COR-L47 (cell line): ENCODE results near the gene RAP1GAP.
A peak's percentile ranks its signal among the peaks of the same experiment; 100 is the strongest.

Experiments used
- DNase-seq: peaks from one replicate; lab custom pipeline; 2025; lab: John Stamatoyannopoulos, UW

The RAP1GAP gene

DNA sequence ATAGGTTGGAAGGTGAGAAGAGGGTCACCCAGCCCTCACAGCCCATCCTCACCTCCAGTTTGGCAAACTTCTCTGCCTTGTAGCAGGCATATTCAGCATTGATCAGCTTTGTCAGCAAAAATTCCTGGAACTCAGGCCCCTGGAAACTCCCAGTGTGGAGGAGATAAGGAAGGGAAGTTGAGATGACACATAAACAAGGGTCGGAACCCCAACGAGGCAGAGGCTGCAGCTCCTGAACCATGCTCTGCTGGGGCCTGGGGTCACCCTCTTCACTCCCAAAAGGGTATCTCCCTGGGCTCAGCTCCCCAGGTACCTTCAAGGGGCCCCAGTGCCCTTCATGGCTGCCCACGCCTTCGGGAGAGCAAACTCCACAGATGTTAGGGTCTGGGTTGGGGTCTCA lies 60.4 kb downstream of the RAP1GAP start:
- no peak for DNase-seq

DNA sequence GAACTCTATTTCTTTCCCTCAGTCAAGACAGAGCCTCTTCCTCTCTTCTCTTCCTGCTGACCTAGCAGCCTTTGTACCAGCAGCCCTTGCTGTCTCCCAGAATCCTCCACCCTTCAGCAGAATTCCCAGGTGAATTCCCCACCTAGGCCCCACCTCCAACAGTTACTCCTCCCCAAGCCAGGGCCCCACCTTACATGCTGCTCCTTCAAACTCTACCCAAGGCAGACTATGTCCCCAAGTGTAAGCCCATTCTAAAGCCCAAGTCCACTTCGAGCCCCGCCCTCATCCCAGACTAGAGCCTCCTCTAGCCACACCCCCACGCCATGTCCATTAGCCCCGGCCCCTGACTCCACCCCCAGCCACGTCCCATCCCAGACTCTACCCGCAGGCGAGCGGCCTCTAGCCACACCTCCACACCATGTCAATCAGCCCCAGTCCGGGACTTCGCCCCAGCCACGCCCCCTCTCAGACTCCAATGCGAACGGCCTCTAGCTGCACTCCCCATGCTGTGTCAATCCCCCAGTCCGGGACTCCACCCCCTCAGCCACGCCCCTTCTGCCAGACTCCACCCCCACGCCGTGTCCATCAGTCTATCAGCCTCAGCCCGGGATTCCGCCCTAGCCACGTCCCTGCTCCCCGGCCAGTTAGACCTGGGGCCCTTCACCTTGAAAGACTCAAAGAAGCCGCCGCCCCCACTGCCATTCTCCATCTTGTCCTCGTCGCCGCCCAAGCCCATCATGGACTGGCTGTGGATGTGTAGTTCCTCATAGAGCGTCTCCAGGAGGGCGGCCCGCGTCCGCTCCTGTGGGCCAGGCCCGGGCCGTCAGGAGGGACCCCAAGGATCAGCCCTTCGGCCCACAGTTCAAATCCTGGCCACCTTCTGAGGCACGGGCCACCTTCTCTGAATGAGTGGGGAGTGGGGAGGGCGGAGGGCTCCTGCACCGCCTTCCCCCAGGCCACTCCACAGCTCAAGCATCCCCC lies 61.3 kb downstream of the RAP1GAP start:
- no peak for DNase-seq

DNA sequence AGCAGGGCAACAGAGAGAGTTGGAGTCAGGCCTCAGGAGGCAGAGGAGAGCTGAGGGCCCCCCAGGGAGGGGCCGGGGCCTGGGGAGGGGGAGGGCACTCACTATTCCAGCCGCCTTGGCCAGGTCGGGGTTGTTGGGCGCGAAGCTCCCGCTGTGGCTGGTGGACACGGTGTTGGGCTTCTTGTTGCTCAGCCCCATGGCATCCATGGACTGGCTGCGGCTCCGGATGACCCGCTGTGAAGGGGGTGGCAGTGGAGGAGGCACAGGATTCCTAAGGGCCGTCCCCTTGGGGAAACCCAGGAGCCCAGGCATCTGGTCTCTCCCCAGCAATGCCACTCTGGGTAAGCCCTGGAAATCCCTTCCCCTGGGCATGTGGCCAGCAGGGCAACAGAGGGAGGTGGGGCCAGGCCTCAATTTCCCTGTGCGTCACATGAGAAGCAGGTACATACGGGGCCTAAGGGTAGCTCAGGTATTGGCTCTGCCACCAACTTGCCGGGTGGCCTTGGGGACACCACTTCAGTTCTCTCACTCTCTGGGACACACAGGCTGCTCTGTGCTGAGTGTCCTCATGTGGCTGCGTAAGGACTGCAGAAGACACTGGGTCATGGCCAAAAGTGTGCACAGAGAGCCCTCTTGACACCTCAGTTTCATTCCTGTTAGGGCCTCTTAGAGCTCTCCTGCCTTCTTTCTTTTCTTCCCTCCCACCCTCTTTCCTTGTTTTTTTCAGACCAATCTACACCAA lies 63.0 kb downstream of the RAP1GAP start:
- DNase-seq, result no peak

DNA sequence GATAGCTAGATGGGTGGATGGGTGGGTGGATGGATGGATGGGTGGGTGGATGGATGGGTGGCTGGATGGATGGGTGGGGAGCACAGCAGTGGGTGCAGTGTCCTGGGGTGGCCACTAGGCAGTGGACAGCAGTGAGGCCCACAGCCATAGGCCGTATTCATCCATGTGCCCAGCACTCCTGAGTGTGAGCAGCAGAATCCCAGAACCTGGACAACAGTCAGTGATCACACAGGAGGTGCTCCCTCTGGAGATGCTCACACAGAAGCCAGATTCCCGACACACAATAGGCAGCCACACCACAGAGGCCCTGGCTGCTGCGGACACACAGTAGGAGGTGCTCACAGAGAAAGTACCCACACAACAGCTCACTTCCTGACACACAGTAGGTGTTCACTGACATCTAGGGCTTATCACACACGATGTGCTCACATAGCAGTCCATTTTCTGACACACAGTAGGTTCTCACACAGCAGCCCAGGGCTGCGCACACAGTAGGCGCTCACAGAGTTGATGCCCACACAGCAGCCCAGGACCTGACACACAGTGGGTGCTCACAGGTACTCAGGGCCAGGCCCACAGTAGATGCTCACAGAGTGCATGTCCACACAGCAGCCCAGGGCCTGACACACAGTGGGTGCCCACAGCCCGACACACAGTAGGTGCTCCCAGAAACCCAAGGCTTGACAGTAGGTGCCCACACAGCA lies 64.0 kb downstream of the RAP1GAP start:
- no peak for DNase-seq

DNA sequence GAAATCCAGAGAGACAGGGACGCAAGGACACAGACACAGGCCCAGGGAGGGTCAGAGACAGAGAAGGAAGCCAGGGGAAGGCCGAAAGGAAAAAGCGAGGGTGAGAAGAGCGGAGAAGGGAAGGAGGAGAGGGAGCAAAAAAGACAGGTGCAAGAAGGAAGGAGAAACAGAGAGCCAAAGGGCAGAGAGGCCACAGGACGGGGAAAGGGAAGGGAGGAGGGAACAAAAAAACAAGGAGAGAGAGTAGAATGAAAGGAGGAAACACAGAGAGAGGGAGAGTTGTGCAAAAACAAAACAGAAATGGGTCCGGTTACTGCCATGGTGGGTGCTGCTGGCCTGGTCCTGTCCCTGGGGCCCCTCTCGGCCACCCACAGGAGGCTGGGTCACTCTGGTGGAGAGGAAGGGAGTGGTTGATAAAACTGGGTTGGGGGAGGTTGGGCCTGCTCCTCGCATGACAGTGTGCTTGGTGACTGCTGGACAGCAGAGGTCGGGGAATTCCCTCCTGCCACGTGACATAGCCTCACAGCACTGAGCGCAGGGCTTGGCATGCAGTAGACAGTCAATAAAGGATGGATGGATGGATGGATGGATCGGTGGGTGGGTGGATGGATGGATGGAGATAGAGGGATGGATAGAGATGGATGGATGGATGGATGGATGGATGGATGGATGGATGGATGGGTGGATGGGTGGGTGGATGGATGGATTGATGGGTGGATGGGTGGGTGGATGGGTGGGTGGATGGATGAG lies 64.8 kb downstream of the RAP1GAP start:
- no peak for DNase-seq

DNA sequence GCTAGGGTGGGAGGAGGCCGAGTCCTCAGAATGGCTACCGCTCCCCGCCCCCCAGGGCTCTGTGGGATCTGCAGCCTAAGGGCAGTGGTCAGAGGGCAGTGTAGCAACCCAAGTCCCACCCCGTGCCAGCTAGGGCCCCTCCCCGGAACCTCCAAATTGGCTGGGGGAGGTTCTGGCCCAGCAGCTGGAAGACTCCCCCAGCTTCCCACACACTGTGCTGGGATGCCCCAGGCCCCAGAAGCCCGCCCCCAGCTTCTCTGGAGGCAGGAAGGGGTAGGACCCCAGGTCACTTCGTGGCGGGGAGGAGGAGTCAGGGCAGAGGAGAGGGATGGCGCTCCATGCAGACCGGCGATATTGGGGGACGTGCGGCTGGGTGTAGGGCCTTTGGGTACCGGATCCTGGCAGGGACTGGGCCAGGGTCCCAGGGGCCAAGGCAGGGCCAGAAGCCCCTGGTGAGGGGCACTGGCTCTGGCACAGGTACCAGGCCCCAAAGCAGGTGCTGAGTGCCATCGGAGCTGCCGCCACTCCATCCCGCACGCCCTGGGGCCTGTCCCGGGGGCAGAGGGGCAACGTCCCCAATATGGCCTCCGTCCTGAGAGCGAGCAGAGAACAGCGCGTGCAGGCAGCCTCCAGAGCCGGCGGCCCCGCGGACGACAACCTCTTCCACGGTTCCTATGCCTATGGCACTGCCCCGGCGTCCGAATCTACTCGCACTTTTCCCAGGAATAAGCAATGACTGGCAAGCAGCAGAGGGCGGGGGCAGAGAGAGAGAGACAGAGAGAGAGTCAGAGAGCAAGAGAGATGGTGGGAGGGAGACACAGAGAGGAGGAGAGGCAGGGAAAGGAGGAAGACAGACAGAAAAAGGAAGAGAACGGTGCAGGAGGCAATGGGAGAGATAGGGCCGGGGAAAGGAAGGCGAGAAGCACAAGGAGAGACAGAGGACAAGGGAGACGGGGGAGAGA lies 65.7 kb downstream of the RAP1GAP start:
- no peak for DNase-seq

DNA sequence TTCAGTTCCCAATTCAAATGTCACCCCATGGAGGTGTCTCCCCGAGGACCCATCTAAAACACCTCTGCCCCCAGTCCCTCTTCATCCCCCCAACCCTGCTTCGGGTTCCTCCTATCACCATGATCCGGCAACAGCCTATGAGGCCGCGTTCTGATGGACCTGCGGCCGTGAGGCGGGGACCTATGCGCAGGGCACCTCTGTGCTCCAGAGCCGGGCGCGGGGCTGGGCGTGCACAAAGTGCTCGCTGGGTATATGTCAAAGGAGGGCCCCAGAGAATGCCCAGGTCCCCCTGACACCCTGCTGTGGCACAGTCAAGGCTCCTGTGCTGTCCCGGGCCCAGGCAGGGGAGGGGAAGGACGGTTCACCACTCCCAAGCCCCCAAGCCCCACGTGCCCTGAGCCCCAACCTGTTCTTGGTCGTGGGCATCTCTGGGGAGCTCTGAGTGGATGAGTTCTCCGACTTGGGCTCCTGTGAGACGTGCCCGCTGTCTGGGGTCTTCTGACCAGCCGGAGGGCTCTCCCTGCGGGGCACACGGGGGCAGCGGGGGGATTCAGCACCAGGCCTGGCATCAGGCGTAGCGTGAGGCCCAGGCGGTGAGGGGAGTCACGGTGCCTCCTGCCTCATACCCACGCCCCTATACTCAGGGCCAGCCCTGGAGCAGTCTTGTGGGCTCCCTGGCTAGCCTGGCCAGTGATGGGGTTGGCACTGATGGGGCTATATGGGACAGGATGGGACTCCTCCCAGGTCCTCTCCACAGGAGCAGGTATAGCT lies 67.7 kb downstream of the RAP1GAP start:
- DNase-seq, result no peak

DNA sequence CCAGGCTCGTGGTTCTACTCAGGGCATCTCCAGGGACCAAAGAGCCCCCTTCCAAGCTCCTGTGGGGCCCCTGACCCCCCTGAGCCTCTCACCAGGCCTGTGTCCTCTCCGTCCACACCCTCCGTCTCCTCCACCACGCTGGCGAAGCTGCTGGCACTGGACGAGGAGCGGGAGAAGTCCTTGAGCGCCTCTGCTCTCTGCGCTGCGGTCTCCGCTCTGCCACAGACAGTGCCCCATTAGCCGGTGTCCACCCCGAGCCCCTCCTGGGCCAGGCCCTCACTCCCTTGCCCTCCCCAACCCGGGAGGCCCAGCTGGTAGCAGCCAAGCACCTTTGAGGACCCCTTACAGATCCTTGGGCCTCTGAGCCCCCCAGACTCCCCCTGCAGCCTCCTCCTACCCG lies 69.8 kb downstream of the RAP1GAP start:
- no peak for DNase-seq

DNA sequence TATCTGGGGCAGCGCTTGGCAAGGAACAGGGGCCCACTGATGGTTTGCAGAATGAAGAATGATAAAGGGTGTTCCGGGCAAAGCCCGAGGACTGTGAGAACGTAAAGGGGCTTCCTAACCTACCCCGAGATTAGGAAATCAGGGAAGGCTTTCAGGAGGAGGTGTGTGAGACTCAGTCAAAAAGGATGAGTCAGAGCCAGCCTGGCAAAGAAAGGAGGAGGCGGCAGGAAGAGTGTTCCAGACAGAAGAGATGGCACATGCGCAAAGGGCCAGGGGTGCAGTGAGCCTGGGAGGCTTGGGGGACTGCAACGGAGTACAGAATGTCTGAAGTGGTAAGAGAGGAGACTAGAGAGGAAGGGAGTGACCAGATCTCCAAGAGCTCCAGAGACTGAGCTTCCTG lies 70.3 kb downstream of the RAP1GAP start:
- no peak for DNase-seq

DNA sequence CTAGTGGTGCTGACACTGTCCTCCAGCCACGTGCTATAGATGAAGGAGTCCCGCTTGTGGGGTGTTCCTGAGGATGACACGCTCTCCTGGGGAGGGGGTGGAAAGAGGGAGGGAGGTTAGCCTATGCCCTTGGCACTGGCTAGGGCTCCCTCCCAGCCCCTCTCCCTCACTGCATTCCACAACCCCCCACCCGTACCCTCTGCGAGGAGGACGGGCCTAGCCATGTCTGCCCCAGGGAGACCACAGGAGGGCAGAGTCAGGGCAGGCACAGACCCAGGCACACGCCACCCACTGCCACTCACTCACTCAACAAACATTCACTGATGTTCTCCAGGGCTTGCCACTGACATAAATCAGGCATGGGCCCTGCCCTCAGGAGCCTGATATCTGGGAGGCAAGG lies 70.7 kb downstream of the RAP1GAP start:
- DNase-seq, result no peak

DNA sequence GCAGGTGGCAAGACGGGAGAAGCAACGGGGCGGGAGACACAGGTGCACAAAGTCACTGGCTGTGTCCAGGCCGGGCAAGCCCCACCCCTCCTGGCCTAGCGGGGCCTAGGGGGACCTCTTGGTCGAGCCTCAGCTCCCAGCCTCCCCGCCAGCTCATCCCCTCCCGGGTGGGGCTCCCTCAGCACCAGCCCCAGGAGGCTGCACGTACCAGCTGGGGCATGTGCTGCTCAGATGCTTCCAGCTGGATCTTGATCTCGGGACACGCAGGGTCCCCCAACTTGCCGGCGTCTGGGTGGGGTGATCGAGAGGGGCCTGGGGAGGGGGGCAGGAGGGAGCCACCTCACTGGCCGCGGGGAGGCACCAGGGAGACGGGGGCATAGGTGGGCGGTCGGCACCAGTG lies 71.4 kb downstream of the RAP1GAP start:
- DNase-seq, result no peak

DNA sequence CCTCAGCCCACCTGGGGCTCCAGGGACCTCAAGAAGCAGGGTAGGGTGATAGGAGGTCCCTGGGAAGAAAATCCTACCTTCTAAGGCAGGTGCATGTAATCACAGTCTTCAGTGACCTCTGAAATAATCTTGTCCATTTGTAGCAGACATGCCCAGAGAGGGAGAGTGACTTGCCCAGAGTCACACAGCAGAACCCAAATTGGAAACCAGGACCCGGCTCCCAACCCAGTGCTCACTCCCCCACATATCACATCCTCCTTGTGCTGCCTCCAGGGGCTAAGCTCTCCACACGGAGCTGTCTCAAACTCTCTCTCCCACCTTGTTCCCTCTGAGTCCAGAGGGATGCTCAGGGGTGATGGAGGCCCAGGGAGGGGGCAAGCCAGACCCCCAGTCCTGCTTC lies 72.5 kb downstream of the RAP1GAP start:
- DNase-seq, result no peak

DNA sequence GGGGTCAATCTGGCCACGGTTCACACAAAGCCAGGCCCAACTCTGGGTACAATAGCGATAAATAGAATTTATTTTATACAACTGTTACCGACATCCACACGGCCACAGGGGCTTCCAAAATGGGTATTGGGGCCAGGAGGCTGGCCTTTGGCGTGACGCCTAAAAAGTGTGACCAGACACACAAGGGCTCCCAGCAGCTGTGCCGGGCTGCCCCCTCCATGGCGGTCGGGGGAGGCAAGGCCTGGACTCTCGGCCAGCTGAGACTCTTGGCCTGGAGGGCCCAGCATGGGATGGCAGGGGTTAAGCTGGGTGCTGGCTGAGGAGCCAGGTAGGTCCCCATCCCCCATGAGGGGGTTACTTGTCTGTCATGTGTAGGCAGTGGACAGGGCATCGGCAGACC lies 73.0 kb downstream of the RAP1GAP start:
- DNase-seq, result no peak

DNA sequence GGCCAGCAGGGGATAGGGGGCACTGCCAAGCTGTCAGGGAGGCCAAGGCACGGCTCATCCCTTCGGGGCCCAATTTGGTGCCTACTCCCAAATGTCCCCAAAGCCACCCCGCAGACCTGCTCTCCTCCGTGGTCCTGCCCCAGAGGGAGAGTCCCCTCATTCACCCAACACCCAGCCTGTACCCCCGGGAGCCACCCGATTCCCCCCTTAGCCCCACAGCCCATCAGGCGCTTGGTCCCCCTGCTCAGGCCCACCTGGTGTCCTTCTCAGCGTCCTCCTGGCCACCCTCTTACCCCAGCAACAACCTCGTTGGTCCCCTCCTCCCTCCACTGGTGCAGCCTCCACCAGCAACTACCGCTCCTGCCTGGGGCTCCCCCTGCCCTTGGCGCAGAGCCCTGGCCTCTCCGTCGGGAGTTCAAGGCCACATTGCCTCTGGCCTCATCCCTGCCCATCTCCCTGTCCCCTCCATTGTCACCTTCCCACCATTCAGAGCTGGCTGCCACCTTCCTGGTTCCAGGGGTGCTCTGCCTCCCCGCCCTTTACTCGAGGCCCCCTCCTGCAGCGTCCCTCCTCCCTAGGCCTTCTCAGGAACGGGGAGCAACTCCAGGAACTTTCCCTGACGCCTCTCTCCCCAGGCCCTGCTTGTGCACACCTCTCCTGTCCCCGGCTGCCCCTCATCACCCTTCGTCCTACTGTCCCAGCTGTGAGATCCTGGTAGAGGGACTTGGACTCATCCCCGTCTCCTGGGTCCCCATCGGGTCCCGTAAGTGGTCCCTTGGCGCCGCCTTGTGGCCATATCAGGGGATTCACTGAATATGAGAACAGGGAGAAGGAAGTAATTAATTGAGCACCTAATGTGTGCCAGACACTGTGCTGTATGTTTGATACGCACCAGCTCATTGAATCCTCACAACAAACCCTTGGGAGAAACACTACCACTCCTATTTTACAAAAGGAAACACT lies 73.9 kb downstream of the RAP1GAP start:
- peak; percentile 53 for DNase-seq

DNA sequence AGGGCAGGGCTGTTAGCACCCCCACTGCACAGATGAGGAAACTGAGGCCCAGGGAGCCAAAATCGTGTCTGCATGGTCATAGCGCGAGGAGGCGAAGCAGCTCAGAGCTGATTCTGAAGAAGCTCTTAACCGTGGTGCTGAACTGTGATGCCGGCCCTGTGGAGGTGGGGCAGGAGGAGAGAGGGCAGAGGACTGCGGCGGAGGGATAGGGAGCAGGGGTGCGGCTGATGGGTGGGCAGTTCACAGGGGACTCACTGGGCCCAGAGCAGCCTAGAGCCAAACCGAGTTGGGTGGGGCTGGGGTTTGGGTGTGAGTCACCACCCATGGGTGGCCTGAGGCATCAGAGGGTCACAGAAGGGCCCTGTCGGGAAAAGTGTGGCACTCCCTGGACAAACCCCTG lies 74.7 kb downstream of the RAP1GAP start:
- DNase-seq, result no peak

DNA sequence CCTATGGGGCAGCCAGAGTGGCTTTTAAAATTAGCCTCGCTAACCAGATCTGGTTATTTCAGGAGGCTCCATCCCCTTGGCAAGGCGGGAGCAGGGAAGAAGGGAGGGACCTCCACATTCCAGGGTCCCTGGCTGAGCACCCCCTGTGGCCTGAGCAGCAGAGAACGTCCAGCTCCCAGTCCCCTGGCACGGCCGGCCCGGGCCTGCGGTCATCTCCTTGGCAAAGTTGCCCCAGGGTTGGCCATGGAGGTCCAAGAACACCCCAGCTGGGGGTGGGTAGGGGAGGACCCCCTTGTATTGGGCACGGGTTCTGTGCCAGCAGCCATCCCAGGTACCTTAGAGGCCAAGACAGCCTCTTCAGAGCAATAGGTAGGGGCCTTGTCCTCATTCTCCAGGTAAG lies 75.9 kb downstream of the RAP1GAP start:
- DNase-seq, result no peak

DNA sequence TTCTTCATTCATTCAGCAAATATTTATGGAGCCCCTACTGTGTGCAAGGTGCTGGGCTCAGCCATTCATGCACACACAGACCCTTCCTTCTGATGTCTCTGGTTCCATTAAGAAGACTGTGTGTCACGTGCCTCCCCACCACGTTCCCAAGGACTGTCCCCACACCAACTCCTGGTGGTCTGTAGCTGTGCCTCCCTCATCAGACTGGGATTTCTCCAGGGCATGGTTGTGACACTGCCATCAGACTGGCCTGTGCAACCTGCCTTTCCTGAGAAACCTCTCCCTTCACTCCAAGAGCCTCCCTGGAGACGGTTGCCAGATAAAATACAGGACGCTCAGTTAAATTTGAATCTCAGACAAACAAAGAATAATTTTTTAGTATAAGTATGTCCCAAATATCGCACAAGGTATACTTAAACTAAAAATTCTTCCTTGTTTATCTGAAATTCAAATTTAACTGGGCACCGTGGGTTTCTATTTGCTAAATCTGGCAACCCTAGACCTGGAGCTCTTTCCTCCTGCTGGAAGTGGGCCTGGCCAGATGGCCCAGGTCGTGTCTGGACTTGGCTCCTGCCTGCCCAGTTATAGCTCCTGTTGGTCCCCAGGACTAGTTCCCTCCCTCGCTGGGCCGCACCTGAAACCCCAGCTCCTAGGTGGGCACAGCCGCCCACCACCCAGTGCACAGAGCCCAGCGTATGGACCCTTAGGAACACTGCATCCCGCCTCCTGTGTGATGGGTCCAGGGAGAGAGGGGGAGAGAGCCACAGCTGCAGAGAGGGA lies 76.9 kb downstream of the RAP1GAP start:
- DNase-seq, result no peak

DNA sequence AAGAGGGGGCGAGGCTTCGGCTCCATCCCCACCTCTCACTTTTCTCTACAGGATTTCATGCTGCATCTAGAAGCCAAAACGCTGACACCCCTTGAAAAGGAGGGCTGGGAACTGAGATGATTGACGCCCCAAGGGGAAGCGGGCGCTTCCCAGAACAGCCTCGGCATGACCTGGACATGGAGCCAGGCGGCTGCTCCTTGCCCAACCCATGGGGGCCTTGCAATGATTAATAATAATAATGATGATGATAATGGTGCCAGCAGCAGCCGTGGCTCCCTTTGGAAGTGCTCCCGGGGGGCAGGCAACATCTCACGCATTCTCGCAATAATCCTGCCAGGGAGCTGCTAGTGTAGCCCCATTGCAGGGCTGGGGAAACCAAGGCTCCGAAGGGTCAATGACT lies 78.2 kb downstream of the RAP1GAP start:
- no peak for DNase-seq
